Measurements from ENCODE around the gene DCTN2.

- TF ChIP-seq POLR2A (IDR thresholded peaks at IDR 0.05; ENCODE audit: low read depth, low read length) (no peak), MYC (IDR thresholded peaks at IDR 0.05; ENCODE audit: low read depth, low read length) (no peak), CTCF (IDR thresholded peaks at IDR 0.05; ENCODE audit: extremely low read depth in 1 of 2, insufficient read depth in 1 of 2, low read depth in 1 of 2, low read length in 2 of 2) (no peak), POLR2AphosphoS5 (IDR thresholded peaks at IDR 0.05; ENCODE audit: insufficient read depth, low read depth, low read length) (no peak), GATA2 (IDR thresholded peaks at IDR 0.05; ENCODE audit: insufficient read depth, insufficient read length, low read depth, low read length) (no peak), MAX (IDR thresholded peaks at IDR 0.05; ENCODE audit: insufficient read depth, insufficient read length) (no peak), EZH2 (IDR thresholded peaks at IDR 0.05; ENCODE audit: borderline replicate concordance, low read depth, low read length, severe bottlenecking) (no peak), FOS (IDR thresholded peaks at IDR 0.05; ENCODE audit: borderline replicate concordance, insufficient read depth, low read length) (no peak), JUN (IDR thresholded peaks at IDR 0.05; ENCODE audit: borderline replicate concordance, insufficient read depth, insufficient read length, low read depth) (no peak)
These were observed 22.0 kb downstream of the DCTN2 start for GRCh38 chr12:57524814-57525614.

Data from endothelial cell of umbilical vein (primary cell).